ENCODE measurements around the gene NCL. TPM values are rescaled to one million over a fixed set of nuclear protein-coding genes. Genes with fewer than 3 reads are reported as not detected.
"Not testable (repeated sequence)": the region's sequence is repeated elsewhere in the genome, so short reads cannot be mapped to it uniquely, and the experiment has no call there.

NCL gene
- total RNA-seq, 1 donor from 2014 or later, result 117 TPM

DNA sequence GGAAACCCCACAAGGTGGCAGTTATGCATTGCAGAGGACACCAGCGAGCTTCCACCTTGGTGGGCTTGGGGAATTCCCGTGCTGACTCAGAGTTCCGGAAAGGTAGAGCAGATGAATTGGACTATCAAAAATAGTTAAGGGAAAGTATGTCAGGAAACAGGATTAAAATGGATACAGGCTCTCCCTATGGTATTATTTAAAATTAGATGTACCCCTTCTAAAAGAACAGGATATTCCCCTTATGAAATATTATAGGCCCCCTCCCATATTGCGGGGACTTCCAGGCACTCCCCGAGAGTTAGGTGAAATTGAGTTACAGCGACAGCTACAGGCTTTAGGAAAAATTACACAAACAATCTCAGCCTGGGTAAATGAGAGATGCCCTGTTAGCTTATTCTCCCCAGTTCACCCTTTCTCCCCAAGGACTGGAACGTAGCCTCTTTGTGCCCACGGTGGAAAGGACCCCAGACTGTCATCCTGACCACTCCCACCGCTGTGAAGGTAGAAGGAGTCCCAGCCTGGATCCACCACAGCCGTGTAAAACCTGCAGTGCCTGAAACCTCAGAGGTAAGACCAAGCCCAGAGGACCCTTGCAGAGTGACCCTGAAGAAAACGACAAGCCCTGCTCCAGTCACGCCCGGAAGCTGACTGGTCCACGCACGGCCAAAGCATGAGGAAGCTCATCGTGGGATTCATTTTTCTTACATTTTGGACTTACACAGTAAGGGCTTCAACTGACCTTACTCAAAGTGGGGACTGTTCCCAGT, 58.5 kb downstream of the NCL start:
- DNase-seq (ENCODE audit: low spot score), result not testable (repeated sequence)

DNA sequence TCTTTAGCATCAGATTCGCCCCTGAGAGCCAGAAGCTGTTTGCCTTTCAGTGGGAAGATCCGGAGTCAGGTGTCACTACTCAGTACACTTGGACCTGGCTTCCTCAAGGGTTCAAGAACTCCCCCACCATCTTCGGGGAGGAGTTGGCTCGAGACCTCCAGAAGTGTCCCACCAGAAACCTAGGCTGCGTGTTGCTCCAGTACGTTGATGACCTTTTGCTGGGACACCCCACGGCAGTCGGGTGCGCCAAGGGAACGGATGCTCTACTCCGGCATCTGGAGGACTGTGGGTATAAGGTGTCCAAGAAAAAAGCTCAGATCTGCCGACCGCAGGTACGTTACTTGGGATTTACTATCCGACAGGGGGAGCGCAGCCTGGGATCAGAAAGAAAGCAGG, 60.1 kb downstream of the NCL start:
- not testable (repeated sequence) for DNase-seq (ENCODE audit: low spot score)

Other genes with a start within 250 kb of the NCL start
- gene B3GNT7, start 68.8 kb downstream of the NCL start, total RNA-seq (ENCODE audit: insufficient read depth, low replicate concordance), result 3.9 TPM
- 1.7 TPM for gene NMUR1, start 66.0 kb upstream of the NCL start, total RNA-seq (ENCODE audit: insufficient read depth, low replicate concordance)
- 0.48 TPM for gene TEX44, start 128.4 kb upstream of the NCL start, total RNA-seq (ENCODE audit: insufficient read depth, low replicate concordance)
- 622 TPM for gene PTMA, start 244.0 kb upstream of the NCL start, total RNA-seq (ENCODE audit: insufficient read depth, low replicate concordance)

Measured in umbilical cord (tissue), 2 donors.